SW480 (cell line): Measurements from ENCODE around the gene DHX16.

Experiments used
- DNase-seq: peaks from one replicate; pipeline ENCODE4 v3.0.0-alpha.2; 2016; ENCODE audit warnings: low spot score

DHX16 gene

GRCh38 chr6:30691208-30691847 is 18.5 kb upstream of the DHX16 start:
- no peak for DNase-seq

DNA sequence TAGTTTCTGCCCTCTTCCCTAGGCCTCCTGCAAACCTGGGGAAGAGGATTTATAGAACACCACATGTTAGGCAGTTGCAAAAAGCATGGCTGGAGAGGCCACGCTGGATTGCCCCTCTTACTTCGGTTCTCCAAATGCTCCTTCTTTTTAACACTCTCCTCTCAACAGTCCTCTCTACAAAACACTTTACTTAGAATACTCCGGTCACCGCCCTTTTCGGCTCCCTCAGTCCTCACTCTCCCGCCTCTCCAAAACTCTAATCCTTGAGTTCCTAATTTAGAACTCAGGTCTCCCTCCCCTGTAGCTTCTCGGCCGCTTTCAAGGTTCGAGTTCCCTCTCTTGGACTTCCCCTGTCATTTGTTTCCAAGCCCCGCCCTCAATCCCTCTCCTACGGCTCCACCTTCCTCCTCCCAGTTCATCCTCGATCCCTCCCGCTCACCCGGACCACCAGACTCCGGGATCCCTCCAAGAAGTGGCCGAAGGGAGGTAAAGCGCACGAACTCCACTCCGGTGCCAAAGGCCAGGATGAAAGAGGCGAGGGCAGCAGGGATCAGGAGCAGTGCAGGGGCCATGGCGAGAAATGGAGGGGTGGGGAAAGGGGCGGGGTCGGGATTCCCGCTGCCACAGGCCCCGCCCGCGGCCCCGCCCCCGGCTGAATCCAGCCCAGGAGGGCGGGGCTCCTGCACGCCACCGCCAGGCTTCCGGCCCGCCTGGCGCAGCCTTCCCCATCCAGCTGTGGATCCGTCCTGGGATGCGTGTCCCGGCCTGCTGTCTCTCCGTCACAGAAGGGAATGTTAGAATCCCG is 17.8 kb upstream of the DHX16 start, which contains the start of gene NRM:
Gene NRM (minus strand): TSS at position 582 of the 805 bp plus-strand sequence. CDS start 10 bp downstream, at position 572.
- DNase-seq, result peak; percentile 78

DNA sequence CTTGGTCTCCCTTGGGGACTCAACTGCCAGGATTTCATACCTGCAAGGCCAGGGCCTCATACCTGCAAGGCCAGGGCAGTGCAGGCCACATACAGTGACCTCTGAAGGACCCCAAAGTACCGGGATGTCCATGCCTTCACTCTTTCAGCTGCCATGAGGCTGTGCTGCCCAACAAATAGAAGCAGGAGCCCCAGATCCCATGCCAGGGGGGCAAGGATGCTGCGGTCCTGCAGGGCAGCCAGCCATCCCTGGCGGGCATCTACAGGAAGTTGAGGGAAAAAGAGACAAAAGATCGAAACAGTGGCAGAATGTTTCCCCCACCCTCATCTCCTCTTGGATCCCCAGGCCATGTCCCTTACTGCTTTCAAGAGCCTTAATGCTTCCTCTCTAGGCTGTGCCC is 17.2 kb upstream of the DHX16 start:
- no peak for DNase-seq

GRCh38 chr6:30689022-30689865 is 16.4 kb upstream of the DHX16 start:
- no peak for DNase-seq

DNA sequence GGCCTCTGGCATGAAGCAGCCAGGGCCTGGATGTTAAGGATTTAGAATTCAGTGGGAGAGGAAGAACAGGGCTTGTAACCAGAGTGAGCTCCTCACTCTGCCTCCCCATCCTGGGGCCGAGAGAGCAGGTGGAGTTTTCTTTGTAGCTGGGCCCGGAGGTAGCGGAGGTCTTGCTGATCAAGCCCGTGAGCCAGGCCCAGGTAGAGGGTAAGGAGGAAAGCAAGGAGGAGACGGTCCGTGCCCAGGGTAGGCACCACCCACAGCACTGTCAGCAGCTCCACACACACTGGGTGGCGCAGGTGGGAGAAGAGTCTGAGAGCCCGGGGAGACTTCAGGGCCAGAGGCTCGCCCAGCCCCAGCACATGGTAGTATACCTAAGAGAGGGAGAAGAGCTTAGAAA is 15.8 kb upstream of the DHX16 start:
- DNase-seq, result no peak

GRCh38 chr6:30687659-30688431 is 15.0 kb upstream of the DHX16 start:
- DNase-seq, result peak; percentile 35

DNA sequence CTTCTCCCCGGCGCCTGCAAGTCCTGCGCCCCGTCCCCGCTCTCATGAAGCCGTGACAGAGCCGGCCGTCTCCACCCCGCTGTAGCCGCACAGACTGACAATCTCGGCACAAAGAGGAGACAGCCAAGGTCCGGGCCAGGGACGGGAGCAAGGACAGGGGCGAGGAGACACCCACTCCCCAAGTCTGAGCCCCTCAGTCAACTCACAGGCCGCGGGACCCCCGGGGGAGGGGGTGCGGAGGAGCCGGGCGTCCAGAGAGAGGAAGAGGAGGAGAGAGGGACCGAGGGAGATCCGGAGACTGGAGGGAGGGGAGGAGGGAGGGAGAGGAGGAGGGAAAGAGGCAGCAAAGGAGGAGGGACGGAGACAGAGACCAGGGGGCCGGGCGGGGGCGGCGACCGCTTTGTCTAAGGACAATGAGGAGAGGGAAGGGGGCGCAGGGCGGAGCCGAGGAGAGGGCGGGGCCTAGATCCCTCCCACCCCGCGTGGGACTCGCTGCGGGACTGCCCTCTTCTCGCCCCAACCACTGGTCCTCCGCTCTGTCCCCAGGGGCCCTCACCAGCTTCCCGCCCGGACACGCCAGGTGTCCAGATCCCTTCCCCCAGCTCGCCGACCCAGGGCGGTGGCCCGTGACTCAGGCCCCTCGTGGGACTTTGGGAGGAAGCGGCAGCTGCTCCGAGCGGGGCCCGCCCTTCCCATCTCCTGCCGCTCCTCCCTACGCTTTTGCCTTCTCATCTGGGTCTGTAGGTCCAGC is 14.3 kb upstream of the DHX16 start:
- DNase-seq, result peak; percentile 91

DNA sequence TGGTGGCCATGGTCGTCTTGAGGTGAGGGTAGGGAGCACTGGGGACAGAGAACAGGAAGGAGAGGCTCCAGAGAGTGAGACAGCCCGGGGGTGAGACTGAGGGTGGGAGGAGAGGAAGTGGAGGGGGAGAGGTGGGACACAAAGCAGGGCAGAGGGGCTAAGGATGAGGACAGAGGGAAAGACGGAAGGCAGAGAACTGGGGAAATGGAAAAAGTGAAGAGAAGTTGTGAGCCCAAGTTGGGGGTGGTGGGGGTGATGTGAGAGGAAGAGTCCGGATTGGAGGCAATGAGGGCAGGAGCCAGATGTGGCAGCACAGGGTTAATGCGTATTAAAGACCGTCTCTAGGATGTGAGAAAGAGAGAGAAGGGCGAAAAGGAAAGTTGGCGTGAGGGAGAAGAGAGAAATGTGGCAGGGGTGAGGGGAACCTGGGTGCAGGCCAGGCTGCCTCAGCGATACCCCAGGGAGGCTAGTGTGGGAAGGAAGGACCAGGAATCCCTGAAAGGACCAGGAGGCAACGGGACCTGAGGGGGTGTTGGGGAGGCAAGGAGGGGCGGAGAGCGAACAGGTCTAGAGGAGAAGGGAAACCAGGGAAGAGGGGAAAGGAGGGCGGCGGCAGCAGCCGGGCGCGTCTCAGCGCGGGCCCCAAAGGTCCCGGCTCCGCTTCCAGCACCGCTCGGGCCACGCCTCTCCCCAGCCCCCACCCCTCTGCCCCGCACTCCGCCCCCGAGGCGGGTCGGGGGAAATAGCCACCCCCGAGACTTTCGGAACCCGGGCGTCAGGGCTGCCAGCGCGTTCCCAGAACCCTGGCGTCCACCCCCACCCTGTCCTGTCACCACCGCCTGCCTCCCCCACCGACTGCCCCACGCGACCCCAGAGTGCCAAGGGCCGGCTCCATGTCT is 13.5 kb upstream of the DHX16 start, which contains the start of gene PPP1R18:
Gene PPP1R18 (minus strand): TSS at position 637 of the 899 bp plus-strand sequence. CDS start 627 bp downstream, at position 10.
- peak; percentile 29 for DNase-seq

GRCh38 chr6:30685157-30686008 is 12.6 kb upstream of the DHX16 start:
- DNase-seq, result no peak

GRCh38 chr6:30684386-30685156 is 11.8 kb upstream of the DHX16 start:
- no peak for DNase-seq

DNA sequence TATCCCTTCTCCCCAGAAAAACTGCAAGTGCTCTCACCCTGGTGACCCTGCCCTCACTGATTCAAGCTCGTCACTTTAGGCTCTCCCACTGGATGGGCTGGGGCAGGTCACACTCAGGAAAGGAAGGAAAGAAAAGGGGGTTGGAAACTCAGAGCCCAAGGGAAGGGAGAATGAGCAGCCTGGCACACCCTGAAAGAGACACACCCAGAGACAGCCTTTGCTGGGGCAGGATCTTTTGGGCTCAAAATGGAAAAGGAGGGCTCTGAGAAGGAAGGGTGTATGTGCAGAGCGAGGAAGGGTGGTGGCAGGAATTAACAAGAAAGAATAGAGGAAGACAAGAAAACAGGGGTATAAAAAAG is 11.2 kb upstream of the DHX16 start:
- DNase-seq, result no peak

GRCh38 chr6:30683183-30683979 is 10.6 kb upstream of the DHX16 start:
- DNase-seq, result no peak

DNA sequence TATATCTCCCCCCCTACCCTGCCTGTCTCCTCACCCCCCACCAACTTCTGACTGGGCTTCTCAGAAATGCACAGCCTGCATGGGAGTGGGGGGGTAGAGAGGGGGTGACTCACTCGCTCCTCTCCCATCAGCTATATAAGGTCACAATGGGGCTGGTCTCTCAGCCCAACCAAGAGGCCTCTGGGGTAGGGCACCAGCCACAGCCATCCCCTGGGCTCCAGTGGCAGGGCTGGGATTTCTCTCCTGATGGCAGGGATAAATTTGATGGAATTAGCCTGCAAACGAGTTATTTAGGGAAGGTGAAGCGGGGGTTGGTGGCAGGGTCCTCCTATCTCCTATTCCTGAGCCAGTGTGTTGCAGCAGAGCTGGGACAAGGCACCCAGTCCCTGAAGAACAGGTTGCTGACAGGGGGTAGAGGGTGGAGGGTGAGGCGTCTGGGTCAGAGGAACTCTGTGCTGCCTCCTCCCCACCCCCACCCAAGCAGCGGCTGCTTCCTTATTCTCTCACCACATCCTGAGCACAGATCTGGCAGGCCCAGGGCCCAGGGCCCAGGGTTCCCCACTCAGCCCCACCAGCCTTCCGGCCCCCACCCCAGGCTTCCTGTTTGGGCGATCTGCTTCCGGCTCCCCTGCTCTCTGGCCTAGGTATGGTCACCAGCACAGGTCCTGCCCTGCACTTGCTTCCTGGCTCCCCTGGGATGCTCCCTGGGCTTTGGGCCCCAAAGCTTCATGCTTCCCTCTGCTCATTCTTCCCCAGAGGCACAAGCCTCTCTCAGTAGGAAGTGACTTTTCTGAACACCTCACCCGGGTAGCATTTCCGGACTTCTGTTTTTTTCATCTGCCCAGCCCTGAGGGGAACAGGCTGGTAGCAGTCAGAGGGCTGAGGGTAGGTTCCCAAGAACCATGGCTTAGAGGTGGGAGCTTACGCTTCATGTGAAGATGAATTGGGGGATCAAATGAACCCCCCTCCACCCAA is 9.6 kb upstream of the DHX16 start:
- DNase-seq, result peak; percentile 76

GRCh38 chr6:30681766-30682142 is 8.9 kb upstream of the DHX16 start:
- DNase-seq, result no peak

DNA sequence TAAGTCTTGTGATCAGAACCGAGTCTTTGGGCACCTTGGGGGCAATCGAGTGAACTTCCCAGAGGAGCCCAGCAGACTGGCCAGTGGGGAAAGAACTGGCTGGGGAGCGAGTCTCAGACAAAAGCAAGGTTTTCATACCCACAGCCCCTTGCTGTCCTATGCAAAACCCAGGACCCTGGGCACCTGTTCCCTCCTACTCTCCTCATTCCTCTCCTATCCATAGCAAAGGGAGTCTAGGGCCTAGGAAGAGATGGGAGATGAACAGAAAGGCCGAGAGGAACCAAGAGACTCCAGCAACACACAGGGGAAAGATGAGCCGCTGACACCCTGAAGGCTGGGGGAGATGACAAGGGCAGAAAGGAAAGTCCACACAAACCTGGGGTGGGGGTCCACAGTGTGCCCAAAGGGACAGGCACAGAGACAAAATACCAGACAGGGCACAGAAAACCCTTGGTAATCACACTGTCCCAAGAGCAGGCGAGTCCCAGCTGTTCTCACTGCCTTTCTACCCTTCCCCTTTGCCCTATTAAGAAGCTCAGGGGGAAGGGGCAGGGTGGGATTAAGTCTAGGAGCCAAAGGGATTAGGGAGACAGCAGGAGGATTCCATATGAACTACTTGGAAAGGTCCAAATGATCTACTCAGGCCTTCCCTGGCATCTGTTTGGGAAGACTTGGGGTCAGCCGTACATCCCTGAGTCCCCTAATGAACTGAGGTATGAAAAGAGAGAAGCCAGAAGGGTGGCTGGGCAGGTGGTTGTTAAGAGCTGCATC is 7.1 kb upstream of the DHX16 start:
- no peak for DNase-seq
